Measurements from ENCODE around the gene PTPRG.
"Not testable (repeated sequence)": the region's sequence is repeated elsewhere in the genome, so short reads cannot be mapped to it uniquely, and the experiment has no call there.

The PTPRG gene

DNA sequence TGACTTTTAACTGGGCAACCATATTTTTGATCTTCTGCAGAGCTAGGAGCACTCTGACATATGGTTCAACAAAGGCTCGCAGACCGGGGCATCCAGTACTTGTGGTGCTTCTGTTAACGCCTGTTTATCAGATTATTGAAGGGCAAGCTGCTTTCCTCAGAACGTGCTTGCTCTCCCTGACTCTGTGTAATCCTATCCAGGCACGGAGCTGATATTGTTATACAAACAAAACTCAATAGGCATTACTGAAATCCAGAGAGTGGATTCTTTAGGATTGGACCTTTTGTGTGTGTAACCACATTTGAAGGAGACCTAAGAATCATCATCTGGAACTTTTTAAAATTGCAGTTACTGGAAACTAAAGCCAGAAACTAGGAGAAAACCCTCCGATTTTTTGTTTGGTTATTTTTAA is 246.5 kb downstream of the PTPRG start:
- DNase-seq: no peak

DNA sequence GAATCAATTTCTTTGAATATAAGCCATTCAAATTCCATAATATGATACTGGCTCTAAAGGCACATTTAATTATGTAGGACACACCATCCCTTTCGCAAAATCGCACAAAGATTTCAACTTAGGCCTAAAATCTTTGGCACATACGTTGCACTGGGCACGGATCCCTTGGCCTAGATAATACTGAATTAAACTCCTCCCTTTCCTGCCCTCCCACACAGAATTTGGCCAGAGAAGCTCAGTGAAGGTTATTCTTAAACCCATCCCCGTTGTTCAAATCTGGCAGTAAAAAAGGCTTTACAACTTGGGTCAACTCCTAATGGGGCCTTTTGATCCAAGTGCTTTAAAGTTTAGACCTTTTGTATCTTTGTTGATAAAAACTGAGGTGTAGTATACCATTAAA is 247.2 kb downstream of the PTPRG start:
- DNase-seq: no peak

DNA sequence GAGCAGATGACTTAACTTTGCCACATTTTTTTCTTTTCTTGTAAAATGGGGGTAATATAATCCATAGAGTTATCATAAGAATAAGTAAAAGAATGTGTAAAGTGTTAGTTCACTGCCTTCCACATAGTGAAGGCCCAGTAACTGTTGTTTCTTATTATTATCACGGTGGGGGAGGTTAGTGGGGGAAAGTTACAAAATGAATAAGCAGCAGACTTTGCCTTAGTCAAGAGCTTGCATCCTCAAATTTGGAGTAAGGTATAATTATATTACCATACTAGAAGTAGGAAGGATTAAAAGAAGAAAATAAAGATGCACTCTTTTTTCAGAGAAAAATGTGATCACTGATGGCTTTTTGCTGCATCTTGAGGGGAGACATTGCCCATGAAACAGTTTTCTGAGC is 247.6 kb downstream of the PTPRG start:
- DNase-seq: no peak

DNA sequence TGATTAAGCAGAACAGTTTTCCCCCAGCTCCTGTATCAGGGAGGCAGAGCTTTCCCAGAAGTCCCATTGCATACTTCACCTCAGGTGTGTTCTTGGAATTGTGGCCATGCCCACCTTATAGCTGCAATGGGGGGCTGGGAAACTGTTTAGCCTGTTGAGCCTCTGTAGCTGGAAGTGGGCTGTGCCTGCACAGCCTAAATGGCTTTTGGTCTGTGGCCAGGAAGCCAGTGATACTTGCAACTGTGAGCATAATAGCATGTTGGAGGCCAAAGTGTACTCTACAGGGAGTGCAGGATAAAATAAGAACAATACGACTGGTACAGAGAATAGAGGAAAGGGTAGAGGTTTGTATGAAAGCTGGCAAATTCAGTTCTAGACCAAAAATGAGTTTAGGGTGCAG is 248.5 kb downstream of the PTPRG start:
- no peak for DNase-seq

DNA sequence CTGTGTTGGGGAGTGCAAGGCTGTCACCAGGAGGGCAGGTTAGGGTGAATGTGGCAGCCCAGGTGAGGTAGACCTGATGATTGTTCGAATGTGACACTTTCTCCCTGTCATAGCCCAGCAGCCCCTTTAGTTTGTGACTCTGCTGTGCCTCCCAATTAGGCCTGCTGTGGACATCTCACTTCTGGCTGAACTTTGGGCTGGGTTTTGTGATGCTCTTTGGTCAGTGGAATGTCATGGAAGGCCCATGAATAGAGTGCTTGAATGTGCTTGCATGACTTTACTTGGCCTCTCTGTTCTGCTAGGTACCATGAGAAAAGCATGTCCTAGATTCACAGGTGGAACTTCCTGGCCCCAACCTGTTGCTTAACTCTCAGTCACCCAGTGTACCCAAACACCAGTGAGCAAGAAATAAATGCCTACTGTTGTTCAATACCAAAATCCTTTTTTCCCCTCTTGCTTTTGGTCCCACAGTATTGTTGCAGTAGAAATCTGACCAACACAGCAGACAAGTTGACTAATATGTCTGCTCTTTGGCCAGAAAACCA is 249.7 kb downstream of the PTPRG start:
- DNase-seq: no peak

DNA sequence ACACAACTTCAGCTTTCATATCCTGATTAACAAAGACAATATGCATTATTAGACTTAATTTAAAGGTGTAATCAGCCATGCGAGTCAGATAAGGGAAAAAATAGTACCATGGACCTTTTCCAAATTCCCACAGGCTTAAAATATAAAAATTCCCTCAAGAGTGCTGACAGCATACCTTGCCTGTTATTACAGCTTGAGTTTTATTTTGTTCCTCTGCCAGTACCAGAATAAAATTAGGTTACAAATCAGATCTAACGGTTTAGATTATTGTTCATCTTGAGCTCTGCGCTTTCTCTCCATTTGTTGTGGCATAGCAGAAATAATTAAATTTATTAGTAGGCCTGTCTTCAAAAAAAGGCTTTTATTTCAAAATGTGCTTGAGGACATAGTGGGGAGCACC is 250.3 kb downstream of the PTPRG start:
- no peak for DNase-seq

DNA sequence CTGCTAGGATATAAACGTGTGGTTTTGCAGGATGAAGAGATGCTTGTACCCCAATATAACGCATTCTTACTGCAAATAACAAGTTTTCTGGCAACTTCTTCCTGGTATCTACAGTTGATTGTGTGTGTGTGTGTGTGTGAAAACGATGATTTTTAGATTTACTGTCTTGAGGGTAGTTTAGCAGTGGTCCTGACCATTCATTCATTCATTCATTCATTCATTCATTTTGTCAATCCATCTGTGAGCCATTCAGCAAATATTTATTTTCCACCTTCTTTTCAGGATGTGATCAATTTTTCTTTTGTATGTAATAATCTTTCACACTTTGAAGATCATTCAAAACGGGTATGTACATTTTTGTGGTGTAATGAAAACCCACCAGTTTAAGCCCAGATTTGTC is 250.7 kb downstream of the PTPRG start:
- no peak for DNase-seq

DNA sequence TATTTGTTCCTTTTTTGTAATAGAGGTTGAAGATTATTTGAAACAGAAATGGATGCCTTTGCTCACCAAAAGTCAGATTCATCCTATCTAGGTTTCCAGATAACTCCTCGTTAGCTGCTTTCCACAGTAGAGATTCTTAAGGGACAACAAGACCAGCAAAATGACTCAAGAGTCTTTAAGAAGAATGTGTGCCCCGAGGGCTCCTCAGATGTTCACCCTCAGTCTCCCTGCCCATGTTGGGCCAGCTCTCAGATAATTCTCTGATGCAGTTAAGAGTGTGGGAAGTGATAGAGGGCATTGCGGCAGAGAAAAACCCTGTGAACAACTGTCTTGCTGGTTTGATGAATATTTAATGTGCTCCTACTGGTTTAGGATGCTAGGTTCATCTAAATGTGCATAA is 251.1 kb downstream of the PTPRG start:
- no peak for DNase-seq

DNA sequence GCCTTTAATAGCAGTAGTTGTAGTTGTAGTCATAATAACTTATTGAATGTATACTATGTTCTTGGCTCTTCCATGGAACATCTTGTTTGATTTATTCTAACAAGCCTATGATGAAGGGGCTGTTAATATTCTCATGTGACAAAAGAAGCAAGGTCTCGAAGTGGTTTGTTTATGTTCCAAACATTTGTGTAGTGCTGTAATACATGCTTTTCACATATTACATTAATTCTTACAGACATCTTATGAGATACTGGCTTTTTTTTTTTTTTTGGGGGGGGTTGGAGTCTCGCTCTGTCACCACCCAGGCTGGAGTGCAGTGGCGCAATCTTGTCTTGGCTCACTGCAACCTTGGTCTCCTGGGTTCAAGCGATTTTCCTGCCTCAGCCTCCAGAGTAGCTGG is 252.3 kb downstream of the PTPRG start:
- DNase-seq: no peak

DNA sequence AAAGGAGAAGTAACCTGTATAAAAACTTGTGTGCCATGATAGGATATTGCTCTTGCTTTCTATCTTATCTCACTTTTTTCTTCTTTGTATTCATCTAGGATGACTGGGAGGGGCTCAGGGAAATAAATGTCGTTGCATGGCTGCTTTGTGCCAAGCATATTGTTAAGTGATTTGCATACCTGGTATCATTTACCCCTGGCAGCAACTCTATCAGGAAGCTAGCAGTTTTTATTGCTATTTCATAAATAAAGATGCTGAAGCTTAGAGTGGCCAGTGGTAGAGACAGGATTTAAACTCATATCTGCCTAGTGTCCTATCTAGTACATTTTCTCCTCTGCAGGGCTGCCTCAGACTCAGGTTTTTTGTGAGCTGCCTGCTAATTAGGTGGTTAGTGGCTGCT is 253.3 kb downstream of the PTPRG start:
- DNase-seq: no peak

DNA sequence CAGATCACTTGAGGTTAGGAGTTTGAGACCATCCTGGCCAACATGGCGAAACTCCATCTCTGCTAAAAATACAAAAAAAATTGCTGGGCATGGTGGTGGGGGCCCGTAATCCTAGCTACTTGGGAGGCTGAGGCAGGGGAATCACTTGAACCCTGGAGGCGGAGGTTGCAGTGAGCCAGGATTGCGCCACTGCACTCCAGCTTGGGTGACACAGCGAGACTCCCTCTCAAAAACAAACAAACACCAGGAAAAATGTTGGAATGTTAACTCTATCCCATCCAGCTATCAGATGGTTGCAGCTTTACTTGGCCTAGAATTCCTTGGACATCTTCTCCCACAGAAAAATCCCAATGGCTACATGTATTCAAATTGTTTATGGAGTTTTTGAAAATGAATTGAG is 254.9 kb downstream of the PTPRG start:
- DNase-seq: not testable (repeated sequence)

DNA sequence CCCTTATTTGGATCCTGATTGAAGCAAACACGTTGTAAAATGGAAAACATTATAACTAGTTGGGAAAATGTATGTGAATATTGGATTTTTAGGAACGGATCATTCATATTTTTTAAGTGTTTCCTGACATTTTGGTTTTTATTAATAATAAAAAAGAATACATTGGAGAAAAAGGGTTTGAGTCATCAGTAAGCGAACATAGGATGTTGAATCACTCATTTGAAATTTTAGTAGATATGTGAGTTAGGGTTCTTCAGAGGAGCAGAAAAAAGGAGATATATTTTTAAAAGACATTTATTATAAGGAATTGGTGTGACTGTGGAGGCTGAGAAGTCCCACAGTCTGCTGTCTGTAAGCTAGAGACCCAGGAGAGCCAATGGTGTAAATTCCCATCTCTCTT is 258.5 kb downstream of the PTPRG start:
- DNase-seq: no peak

DNA sequence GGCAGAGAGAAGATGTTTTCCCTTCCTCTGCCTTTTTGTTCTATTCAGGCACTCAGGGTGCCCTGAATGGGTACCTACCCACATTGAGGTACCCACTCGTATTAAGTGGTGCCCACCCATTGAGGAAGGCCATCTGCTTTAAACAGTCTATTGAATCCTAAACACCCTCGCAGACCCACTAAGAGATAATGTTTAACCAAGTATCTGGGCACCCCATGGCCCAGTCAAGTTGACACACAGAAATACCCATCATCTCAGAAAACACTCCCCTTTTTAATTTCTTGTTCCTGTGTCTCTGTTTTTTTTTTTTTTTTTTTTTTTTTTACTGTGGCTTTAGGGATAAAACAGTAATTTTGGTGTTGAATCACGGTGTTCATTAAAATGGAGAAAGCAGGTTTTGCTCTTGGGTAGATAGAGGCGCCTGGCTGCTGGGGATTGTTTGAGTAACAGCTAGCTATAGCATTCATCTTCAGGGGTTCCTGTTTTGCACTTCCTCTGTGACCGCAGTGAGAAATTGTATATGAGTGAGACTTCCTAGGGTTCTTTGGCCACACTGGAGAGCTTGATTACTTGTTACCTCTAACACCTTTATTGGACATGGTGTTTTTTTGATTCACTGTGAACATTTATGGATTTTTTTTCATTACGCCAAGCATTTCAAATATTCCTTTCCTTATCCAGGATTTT is 259.1 kb downstream of the PTPRG start:
- DNase-seq: no peak

DNA sequence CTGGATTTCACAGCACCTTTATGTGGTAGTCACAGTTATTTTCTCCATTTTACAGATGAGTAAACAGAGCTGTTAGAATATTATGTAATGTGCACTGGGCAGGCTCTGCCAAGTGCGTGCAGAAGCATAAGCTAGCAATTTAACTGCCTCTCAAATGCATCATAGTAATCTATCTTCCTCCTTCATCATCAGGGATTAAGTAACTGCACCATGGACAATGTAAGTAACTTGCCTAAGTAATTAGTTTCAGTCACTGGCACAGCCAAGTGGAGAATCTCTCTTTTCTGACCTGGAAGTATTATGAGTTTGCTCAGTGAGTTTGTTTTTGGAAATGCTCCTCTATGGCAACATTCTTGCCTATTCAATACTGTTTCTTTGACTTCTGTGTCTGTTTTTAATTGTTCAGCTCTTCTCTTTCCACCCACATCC is 260.5 kb downstream of the PTPRG start:
- no peak for DNase-seq

DNA sequence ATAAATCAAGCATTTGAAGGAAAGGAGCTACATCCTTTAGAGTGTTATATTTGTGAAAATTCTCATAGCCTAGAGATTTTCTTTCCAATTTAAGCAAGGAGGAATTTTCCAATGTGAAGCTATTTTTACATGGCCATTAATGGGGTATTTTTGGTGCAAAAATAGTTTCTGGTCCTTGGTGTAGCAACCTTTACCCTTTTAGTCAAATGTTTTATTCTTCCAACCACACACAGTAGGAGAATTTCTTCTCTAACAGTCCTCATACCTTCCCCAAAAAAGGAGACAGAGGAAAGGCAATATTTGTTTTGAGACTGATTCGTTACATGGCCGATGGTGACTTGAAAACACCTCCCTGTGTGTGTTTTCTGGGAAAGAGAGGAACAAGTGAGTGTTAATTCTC is 261.2 kb downstream of the PTPRG start:
- DNase-seq: no peak

DNA sequence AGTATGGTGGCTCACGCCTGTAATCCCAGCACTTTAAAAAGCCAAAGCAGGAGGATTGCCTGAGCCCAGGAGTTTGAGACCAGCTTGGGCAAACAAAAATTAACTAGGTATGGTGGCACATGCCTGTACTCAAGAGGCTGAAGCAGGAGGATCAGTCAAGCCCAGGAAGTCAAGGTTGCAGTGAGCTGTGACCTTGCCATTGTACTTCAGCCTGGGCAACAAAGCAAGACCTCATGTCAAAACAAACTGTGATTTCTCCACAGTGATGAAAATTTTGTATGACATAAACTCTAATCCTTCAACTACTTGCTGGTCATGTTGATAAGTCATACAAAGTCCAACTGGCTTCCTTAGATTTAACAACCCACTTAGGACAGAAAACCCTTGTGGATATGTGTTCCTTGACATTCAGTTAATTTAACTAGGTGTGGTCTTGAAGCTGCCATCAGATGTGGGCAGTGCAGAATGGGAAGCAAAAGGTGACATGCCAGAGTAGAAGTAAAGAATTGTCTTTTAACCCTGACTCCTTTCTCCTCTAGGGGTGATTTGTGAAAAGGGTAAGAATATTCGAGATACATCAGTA is 263.3 kb downstream of the PTPRG start:
- no peak for DNase-seq

DNA sequence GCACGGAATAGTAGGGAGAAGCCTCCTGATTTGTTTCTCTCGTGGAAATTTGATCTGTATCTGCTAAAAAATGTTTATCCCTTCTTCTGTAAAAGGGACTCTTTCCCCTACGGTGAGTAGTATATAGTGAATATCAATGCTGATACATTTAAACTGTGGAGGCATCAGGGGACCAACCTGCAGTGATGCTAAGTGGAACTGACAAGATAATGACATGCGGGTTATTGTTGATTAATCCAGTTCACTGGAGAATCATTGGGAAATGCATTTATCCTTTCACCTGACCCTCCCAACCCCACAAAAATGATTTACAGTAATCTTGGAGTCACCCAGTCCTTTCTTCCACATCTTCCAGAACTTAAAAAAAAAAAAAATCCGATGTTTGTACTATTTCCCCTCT is 264.8 kb downstream of the PTPRG start:
- no peak for DNase-seq

DNA sequence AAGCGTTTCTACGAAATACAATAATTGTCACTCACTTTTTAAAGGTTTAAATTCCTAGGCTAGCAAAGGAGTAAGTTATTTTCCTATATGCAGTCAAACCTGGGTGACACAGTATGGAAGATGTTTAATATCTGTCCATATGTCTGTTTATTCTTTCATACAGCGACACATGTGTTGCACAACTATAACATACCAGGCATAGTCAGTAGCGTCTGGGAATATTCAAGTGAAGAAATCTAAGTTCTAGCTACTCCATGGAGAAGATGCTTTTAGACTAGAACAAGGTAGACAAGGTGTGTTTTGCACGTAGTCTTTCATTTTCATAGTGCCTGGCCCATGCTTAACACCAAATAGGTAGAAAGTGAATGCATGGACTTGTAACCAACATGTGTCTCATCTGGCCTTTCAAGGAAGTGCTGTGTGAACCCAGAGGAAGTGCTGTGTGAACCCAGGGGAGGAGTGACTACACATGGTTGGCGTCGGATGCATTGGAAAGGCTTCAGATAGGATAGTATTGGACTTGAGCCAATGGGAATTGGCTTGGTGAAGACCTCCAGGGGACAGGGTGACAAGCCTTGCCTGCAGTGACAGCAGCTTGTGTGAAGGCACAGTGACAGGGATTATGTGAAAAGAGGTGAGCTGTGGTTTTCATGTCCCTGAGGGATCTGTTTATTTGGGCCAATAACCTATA is 267.0 kb downstream of the PTPRG start:
- DNase-seq: no peak

DNA sequence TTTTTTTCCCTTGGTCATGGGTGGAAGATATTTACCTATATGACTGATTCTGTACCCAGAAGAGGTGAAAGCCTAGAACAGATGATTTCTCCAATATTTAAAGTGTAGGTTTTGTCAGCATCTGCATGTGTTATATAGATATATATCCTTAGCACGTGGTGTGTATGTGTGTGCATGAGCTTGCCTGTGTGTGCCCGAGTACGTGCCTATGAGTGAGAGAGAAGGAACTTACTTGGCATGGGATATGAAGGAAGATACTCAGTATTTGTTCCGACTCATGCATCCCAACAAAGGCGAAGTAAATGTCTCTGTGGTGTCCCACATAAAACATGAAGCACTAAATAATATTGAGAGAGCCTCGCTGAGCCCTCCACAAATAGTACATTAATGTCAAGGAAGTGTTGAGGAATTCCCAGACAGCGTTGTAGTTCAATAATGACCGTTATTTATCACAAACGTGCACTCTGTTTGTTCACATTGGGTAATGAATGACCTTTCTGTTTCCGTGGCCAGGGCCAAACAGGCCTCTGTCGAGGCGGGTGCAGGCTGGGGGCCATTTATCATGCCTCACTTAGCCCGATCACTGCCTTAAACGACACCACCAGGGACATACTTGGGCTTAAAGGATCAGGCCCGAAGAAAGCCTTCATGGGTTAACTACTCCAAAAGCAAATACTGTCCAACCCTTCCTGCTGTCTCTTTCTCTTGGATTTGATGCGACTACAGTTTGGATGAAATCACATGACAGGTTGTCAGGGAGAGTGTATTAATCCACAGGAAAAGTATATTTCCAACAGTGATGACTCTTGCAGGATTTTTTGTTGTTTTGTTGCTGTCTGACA is 267.7 kb downstream of the PTPRG start:
- DNase-seq: no peak

DNA sequence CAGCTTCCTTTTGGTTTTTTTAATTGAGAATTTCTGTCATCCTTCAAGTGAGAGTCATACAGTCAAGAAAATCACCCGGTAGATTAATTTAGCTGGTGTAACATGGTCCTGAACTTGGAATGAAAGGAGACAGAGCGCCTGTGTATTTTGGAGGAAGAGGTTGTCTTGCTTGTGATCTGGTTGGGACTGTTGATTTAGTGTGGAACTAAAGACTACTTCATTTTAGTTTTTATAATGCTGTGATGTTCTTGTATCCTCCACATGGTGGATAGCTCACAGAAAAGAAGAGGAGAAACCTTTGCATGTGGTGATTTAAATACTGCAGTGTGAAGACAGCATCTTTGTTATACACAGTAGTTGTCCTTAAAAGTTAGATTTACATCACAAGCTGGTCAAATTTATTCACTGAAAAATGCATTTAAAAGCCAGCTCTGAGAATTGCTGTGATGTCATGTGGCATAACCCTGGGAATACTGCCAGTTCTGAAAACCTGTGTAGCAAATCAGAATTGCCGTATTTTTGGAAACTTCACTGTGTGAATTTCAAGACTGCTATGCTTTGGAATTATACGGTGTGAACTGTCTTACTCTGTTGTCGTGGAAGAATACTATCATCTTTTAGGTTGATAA is 268.5 kb downstream of the PTPRG start:
- no peak for DNase-seq

DNA sequence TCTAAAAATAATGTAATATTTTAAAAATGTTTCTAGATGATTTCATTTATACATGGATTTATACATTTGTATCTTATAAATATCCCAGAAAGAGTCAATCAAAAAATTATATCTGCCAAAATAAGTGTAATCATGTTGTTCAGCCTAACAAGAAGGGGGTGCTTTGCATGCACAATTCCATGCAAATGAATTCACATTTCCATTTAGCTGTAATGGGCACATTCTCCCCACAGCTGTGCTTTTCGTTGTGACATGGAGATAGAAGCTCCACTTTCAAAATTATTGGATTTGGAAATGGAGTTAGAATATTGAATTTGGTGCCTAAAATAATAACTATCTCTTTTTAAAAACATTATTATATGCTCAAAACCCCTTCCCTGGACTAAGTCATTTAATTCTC is 270.6 kb downstream of the PTPRG start:
- no peak for DNase-seq

DNA sequence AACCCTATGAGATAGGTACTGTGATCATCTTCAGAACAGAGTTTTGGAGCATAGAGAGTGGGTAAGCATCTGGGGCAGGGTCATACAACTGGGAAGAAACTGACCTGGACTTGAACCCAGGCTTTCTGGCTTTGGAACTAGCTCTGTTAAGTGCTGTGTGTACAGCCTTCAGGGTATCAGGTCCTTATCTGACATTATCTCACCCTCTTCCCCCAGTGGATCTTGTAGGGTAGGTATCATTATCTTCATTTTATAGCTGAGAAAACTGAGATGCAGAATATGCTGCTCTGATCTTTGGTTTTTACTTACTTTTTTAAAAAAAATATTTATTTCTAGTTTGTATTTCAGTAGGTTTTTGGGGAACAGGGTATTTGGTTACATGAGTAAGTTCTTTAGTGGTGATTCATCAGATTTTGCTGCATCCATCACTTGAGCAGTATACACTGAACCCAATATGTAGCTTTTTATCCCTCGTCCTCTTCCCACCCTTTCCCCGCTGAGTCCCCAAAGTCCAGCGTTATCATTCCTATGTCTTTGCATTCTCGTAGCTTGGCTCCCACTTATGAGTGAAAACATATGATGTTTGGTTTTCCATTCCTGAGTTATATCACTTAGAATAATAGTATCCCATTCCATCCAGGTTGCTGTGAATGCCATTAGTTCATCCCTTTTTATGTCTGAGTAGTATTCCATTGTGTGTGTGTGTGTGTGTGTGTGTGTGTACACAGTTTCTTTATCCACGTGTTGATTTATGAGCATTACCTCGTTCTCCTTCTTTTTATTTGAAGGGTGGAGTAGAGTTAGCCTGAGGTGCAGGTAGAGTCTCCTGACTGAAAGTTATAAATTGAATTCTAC is 271.2 kb downstream of the PTPRG start:
- no peak for DNase-seq

Data from activated CD4-positive, CD25-positive, alpha-beta regulatory T cell (primary cell).